Liver (tissue), 3 donors: ENCODE measurements around the gene GJA10.

Source experiments
- TAF1 ChIP-seq: conservative IDR thresholded peaks from 2 replicates; pipeline ENCODE4 v1.6.1; 2016; ENCODE audit warnings: antibody characterized with exemption, mild to moderate bottlenecking
- TF ChIP-seq, protein P1 (sequence below): fragments of 150-350 bp; IDR thresholded peaks from 2 replicates; pipeline ENCODE4 v1.5.1; 2017; ENCODE audit warnings: improper control_type of control experiment, low read depth, low read length; ENCODE audit not compliant: missing input control
- TF ChIP-seq, protein P2 (sequence below): IDR thresholded peaks from 2 replicates; pipeline ENCODE4 v1.6.1; 2016; ENCODE audit warnings: antibody characterized with exemption, mild to moderate bottlenecking
- TF ChIP-seq, protein P3 (sequence below): IDR thresholded peaks from 2 replicates; pipeline ENCODE4 v1.6.1; 2016; ENCODE audit warnings: antibody characterized with exemption
- donor health status: healthy.
- donor health status: healthy.

DNA sequence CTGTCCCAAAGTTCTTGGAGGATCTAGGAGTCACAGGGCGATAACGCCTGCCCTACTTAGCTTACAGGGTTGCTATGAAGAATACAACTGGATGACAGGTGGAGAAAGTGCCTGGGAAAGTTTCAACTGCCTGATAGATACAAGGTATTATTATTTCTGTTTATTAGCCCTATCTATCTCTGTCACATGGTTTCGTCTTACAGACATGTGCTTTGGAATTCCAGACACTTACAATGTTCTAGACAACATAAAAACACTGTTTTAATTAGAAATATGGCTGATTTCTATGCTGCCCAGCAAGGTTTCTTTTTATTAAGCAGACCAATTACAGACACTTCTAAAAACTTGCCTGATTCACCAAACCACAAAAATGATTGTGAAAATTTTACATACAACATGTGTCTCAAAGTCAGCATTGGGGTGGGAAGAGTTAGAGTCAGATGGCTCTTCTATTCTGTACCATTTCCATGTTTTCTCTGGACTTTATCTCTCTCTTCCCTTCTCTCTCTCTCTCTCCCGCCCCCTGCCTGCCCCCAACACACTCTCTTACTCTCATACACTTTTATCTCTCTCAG lies 50.0 kb downstream of the GJA10 start:
- no peak for TF ChIP-seq TAF1
- TF ChIP-seq, protein P1, sequence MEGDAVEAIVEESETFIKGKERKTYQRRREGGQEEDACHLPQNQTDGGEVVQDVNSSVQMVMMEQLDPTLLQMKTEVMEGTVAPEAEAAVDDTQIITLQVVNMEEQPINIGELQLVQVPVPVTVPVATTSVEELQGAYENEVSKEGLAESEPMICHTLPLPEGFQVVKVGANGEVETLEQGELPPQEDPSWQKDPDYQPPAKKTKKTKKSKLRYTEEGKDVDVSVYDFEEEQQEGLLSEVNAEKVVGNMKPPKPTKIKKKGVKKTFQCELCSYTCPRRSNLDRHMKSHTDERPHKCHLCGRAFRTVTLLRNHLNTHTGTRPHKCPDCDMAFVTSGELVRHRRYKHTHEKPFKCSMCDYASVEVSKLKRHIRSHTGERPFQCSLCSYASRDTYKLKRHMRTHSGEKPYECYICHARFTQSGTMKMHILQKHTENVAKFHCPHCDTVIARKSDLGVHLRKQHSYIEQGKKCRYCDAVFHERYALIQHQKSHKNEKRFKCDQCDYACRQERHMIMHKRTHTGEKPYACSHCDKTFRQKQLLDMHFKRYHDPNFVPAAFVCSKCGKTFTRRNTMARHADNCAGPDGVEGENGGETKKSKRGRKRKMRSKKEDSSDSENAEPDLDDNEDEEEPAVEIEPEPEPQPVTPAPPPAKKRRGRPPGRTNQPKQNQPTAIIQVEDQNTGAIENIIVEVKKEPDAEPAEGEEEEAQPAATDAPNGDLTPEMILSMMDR, result no peak
- TF ChIP-seq, protein P2, sequence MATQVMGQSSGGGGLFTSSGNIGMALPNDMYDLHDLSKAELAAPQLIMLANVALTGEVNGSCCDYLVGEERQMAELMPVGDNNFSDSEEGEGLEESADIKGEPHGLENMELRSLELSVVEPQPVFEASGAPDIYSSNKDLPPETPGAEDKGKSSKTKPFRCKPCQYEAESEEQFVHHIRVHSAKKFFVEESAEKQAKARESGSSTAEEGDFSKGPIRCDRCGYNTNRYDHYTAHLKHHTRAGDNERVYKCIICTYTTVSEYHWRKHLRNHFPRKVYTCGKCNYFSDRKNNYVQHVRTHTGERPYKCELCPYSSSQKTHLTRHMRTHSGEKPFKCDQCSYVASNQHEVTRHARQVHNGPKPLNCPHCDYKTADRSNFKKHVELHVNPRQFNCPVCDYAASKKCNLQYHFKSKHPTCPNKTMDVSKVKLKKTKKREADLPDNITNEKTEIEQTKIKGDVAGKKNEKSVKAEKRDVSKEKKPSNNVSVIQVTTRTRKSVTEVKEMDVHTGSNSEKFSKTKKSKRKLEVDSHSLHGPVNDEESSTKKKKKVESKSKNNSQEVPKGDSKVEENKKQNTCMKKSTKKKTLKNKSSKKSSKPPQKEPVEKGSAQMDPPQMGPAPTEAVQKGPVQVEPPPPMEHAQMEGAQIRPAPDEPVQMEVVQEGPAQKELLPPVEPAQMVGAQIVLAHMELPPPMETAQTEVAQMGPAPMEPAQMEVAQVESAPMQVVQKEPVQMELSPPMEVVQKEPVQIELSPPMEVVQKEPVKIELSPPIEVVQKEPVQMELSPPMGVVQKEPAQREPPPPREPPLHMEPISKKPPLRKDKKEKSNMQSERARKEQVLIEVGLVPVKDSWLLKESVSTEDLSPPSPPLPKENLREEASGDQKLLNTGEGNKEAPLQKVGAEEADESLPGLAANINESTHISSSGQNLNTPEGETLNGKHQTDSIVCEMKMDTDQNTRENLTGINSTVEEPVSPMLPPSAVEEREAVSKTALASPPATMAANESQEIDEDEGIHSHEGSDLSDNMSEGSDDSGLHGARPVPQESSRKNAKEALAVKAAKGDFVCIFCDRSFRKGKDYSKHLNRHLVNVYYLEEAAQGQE, result no peak
- TF ChIP-seq, protein P3, sequence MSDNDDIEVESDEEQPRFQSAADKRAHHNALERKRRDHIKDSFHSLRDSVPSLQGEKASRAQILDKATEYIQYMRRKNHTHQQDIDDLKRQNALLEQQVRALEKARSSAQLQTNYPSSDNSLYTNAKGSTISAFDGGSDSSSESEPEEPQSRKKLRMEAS, result no peak
